IMR-90 (cell line): ENCODE data around the gene SEZ6L. TPM values are rescaled to one million over a fixed set of nuclear protein-coding genes. Genes with fewer than 3 reads are reported as not detected.

ENCODE experiments used
- ATAC-seq: fragments of 200-7000 bp; cut with Tn5 transposase; 2 replicates; pipeline ENCODE4 v1.9.1; 2020; ENCODE audit warnings: low read depth, mild to moderate bottlenecking, moderate library complexity
- BruUV-seq: library from RNA; stranded (reverse); fragments of 400-500 nt; replicated peaks from 2 replicates; lab custom pipeline; 2021; lab: Mats Ljungman, UMichigan
- CTCF ChIA-PET: fragments of 300-600 bp; formaldehyde crosslinking; extraction: SDS; loops from one replicate; lab custom pipeline; 2021; ENCODE audit warnings: antibody characterized with exemption; lab: Yijun Ruan, JAX
- POLR2A ChIA-PET: fragments of 300-600 bp; sonication (Branson Sonifier 250); formaldehyde crosslinking; loops from one replicate; lab custom pipeline; 2022; ENCODE audit warnings: antibody characterized with exemption; ENCODE audit not compliant: unreplicated experiment; lab: Charles Lee
- DNase-seq: peaks from one replicate; pipeline ENCODE4 v3.0.0; 2013
- H2AFZ ChIP-seq: replicated peaks from 2 replicates; pipeline ENCODE3; 2013; ENCODE audit warnings: low read length, mild to moderate bottlenecking; ENCODE audit not compliant: poor library complexity
- H2AK5ac ChIP-seq: 2 replicates; pipeline ENCODE4 v1.6.1; 2013; ENCODE audit warnings: low read depth, low read length, inconsistent platforms
- H2AK9ac ChIP-seq: replicated peaks from 2 replicates; pipeline ENCODE3; 2013; ENCODE audit warnings: mild to moderate bottlenecking, low read depth, low read length, moderate library complexity; ENCODE audit not compliant: poor library complexity
- H2BK120ac ChIP-seq: 2 replicates; pipeline ENCODE4 v1.6.1; 2013; ENCODE audit warnings: low read depth, low read length, inconsistent platforms
- H2BK15ac ChIP-seq: 3 replicates; pipeline ENCODE4 v1.6.1; 2013; ENCODE audit warnings: low read depth, low read length, inconsistent platforms
- H2BK20ac ChIP-seq: 2 replicates; pipeline ENCODE4 v1.6.1; 2013; ENCODE audit warnings: low read depth, mild to moderate bottlenecking, inconsistent platforms, low read length, moderate library complexity
- H2BK5ac ChIP-seq: 2 replicates; pipeline ENCODE4 v1.6.1; 2013; ENCODE audit warnings: mild to moderate bottlenecking, low read depth, low read length, inconsistent platforms; ENCODE audit not compliant: poor library complexity, severe bottlenecking
- H3K14ac ChIP-seq: replicated peaks from 2 replicates; pipeline ENCODE4 v1.6.1; 2013; ENCODE audit warnings: low read depth, low read length, inconsistent platforms
- H3K18ac ChIP-seq: 2 replicates; pipeline ENCODE4 v1.6.1; 2013; ENCODE audit warnings: low read depth, low read length, control low read depth
- H3K23ac ChIP-seq: 2 replicates; pipeline ENCODE4 v1.6.1; 2013; ENCODE audit warnings: low read depth, low read length, inconsistent platforms
- H3K27ac ChIP-seq: 2 replicates; pipeline ENCODE4 v1.5.1; 2013; ENCODE audit warnings: mild to moderate bottlenecking, control low read depth, low read length; ENCODE audit not compliant: insufficient read depth
- H3K27me3 ChIP-seq: 2 replicates; pipeline ENCODE4 v1.6.1; 2013; ENCODE audit warnings: low read length; ENCODE audit not compliant: control insufficient read depth, insufficient read depth
- H3K36me3 ChIP-seq: 2 replicates; pipeline ENCODE4 v1.6.1; 2013; ENCODE audit warnings: low read length, mixed read lengths; ENCODE audit not compliant: control insufficient read depth, insufficient read depth
- H3K4ac ChIP-seq: 2 replicates; pipeline ENCODE4 v1.6.1; 2013; ENCODE audit warnings: low read depth, low read length, inconsistent platforms
- H3K4me1 ChIP-seq: 2 replicates; pipeline ENCODE4 v1.6.1; 2013; ENCODE audit warnings: low read length, mixed read lengths; ENCODE audit not compliant: control insufficient read depth, insufficient read depth
- H3K4me2 ChIP-seq: 2 replicates; pipeline ENCODE4 v1.6.1; 2013; ENCODE audit warnings: low read depth, mild to moderate bottlenecking, control low read depth, low read length, moderate library complexity
- H3K4me3 ChIP-seq: 2 replicates; pipeline ENCODE4 v1.5.1; 2013; ENCODE audit warnings: low read depth, mild to moderate bottlenecking, control low read depth, low read length, moderate library complexity; ENCODE audit not compliant: insufficient read depth
- H3K56ac ChIP-seq: 2 replicates; pipeline ENCODE4 v1.6.1; 2013; ENCODE audit warnings: low read length, inconsistent platforms; ENCODE audit not compliant: insufficient read depth; ENCODE audit errors: extremely low read depth
- H3K79me1 ChIP-seq, 2 experiments: 2 replicates each; pipeline ENCODE4 v1.6.1; 2013; ENCODE audit warnings: low read length in 2 of 2, inconsistent platforms in 1 of 2, low read depth in 1 of 2
- H3K9ac ChIP-seq: 2 replicates; pipeline ENCODE4 v1.6.1; 2013; ENCODE audit warnings: low read depth, low read length, control low read depth
- H3K9me1 ChIP-seq: 2 replicates; pipeline ENCODE4 v1.6.1; 2013; ENCODE audit warnings: low read length, inconsistent platforms; ENCODE audit not compliant: insufficient read depth
- H3K9me3 ChIP-seq: 2 replicates; pipeline ENCODE4 v1.6.1; 2013; ENCODE audit warnings: low read length; ENCODE audit not compliant: control insufficient read depth, insufficient read depth
- H4K20me1 ChIP-seq: 2 replicates; pipeline ENCODE4 v1.6.1; 2013; ENCODE audit warnings: low read length, inconsistent platforms; ENCODE audit not compliant: insufficient read depth
- H4K5ac ChIP-seq: 2 replicates; pipeline ENCODE4 v1.6.1; 2013; ENCODE audit warnings: mild to moderate bottlenecking, low read depth, low read length, control low read depth
- H4K8ac ChIP-seq, 2 experiments: 2 replicates each; pipeline ENCODE4 v1.6.1; 2013; ENCODE audit warnings: low read depth in 2 of 2, low read length in 2 of 2, control low read depth in 1 of 2, inconsistent platforms in 1 of 2
- H4K91ac ChIP-seq: 2 replicates; pipeline ENCODE4 v1.6.1; 2013; ENCODE audit warnings: low read depth, low read length, inconsistent platforms; ENCODE audit not compliant: insufficient read depth
- BHLHE40 ChIP-seq: fragments of 150-350 bp; IDR thresholded peaks from 2 replicates; pipeline ENCODE4 v1.6.1; 2016; ENCODE audit warnings: mild to moderate bottlenecking, low read depth, low read length
- CEBPB ChIP-seq: IDR thresholded peaks from 2 replicates; pipeline ENCODE4 v1.6.1; 2012; ENCODE audit warnings: low read depth, low read length, improper control_type of control experiment
- CHD1 ChIP-seq: IDR thresholded peaks from 2 replicates; pipeline ENCODE4 v1.6.1; 2012; ENCODE audit warnings: low read depth, low read length, improper control_type of control experiment
- CTCF ChIP-seq: conservative IDR thresholded peaks from 2 replicates; pipeline ENCODE4 v1.5.1; 2012; ENCODE audit warnings: mild to moderate bottlenecking, low read depth, low read length, improper control_type of control experiment
- ELK1 ChIP-seq: fragments of 150-350 bp; IDR thresholded peaks from 2 replicates; pipeline ENCODE4 v1.6.1; 2016; ENCODE audit warnings: low read depth, mild to moderate bottlenecking, low read length, moderate library complexity, borderline replicate concordance
- FOS ChIP-seq: fragments of 150-350 bp; IDR thresholded peaks from 2 replicates; pipeline ENCODE4 v1.6.1; 2016; ENCODE audit warnings: low read depth, low read length
- MAZ ChIP-seq: IDR thresholded peaks from 2 replicates; pipeline ENCODE4 v1.6.1; 2012; ENCODE audit warnings: low read depth, mild to moderate bottlenecking, low read length, improper control_type of control experiment, moderate library complexity, borderline replicate concordance
- MXI1 ChIP-seq: IDR thresholded peaks from 2 replicates; pipeline ENCODE4 v1.6.1; 2012; ENCODE audit warnings: low read depth, mild to moderate bottlenecking, low read length, moderate library complexity, borderline replicate concordance
- NFE2L2 ChIP-seq: fragments of 150-350 bp; IDR thresholded peaks from 2 replicates; pipeline ENCODE4 v1.6.1; 2016; ENCODE audit warnings: low read depth, mild to moderate bottlenecking, low read length
- POLR2A ChIP-seq: IDR thresholded peaks from 2 replicates; pipeline ENCODE4 v1.6.1; 2012; ENCODE audit warnings: mild to moderate bottlenecking, low read depth, low read length
- RFX5 ChIP-seq: IDR thresholded peaks from 2 replicates; pipeline ENCODE4 v1.8.0; 2012; ENCODE audit warnings: low read depth, mild to moderate bottlenecking, low read length, moderate library complexity
- USF2 ChIP-seq: fragments of 150-350 bp; IDR thresholded peaks from 2 replicates; pipeline ENCODE4 v1.6.1; 2017; ENCODE audit warnings: mild to moderate bottlenecking, antibody characterized with exemption, low read length, low read depth
- WGBS, 2 experiments: methylation state at CpG; one replicate each; pipeline versions ENCODE4 v1.1.5 to v1.1.7; 2013; ENCODE audit warnings: missing lambda C conversion rate in 2 of 2; ENCODE audit not compliant: insufficient read length in 1 of 2; ENCODE audit errors: extremely low coverage in 2 of 2; 5-methylcytosine and 5-hydroxymethylcytosine counted together
- dilution Hi-C: fragments of 300-500 bp; cut with HindIII; formaldehyde crosslinking; loops from one replicate; pipeline ENCODE4 v1.14.3; 2018; ENCODE audit warnings: low sequenced_read_pairs; ENCODE audit not compliant: unreplicated experiment
- in situ Hi-C: fragments of 300-500 bp; cut with MboI; formaldehyde crosslinking; loops from 3 replicates; pipeline ENCODE4 v1.14.3; 2019; ENCODE audit warnings: low sequenced_read_pairs, inconsistent platforms, mixed read lengths
- intact Hi-C: fragments of 100-400 bp; cut with micrococcal nuclease; formaldehyde crosslinking; loops from 2 replicates; pipeline ENCODE4 v1.10.0; 2022
- polyA plus RNA-seq, 3 experiments: library from polyadenylated mRNA; depleted of rRNA; stranded (reverse); fragments of >200 nt; gene quantifications; 2 replicates each; pipeline ENCODE4 v1.2.3, GENCODE V29; 2012; ENCODE audit warnings: low replicate concordance in 1 of 3
- total RNA-seq: library from RNA; depleted of rRNA; stranded (reverse); fragments of >200 nt; gene quantifications from 2 replicates; pipeline ENCODE4 v1.2.3, GENCODE V29; 2012

The SEZ6L gene
- total and polyA plus RNA-seq, 2 of the 4 experiments (the other 2 are of a cell fraction), result not detected

DNA sequence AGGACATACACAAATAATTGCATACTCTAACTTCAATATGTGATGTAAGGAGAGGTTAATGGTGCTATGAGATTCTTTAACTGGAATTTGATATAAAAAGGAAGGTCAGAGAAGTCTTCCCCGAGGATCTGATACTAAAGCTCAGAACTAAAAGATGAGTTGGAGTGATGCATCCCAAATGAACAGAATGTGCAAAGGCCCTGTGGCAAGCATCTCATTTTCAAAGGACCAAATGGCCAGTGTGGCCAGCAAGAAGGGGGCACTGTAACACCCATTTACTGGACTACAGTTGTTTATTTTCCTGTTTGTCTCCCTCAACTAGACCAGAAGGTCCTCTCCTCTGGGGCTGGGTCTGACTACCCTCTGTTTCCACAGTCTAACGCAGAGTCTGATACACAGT, 144.9 kb downstream of the SEZ6L start:
- H3K14ac ChIP-seq, result no peak overlapping the region
- H2AK5ac ChIP-seq, result no peak overlapping the region
- H2BK20ac ChIP-seq, result no peak overlapping the region
- DNase-seq (no peak), ATAC-seq (no peak)
- H3K27me3 ChIP-seq, result no peaks in the 10 kb centered on the region; the same call in 1 of the 2 replicates
- H3K4me3 ChIP-seq, result no peak overlapping the region
- no peak overlapping the region for H3K4me2 ChIP-seq
- H3K18ac ChIP-seq, result no peak overlapping the region
- WGBS, 2 experiments, result 80% methylated on average over 1 of the region's 2 CpGs; no CpG with 5 or more reads in 1 of the 2 experiments
- H3K9ac ChIP-seq, result no peak overlapping the region
- no peaks in the 10 kb centered on the region for H3K36me3 ChIP-seq
- ChIA-PET POLR2A (no interaction called here), CTCF (no interaction called here)
- H3K9me3 ChIP-seq, result no peaks in the 10 kb centered on the region
- H2AFZ ChIP-seq, result no peak overlapping the region
- no peak overlapping the region for H2AK9ac ChIP-seq
- dilution Hi-C loops (no loop called here), in situ Hi-C loops (no loop called here), intact Hi-C loops (no loop called here)
- no peak overlapping the region for H2BK120ac ChIP-seq
- no peak overlapping the region for H4K91ac ChIP-seq
- TF ChIP-seq USF2 (no peak), POLR2A (no peak), NFE2L2 (no peak), FOS (no peak), MAZ (no peak), ELK1 (no peak), BHLHE40 (no peak), CTCF (no peak), RFX5 (no peak), MXI1 (no peak), CHD1 (no peak), CEBPB (no peak)
- no peak overlapping the region for H2BK15ac ChIP-seq
- H3K9me1 ChIP-seq, result no peaks in the 10 kb centered on the region
- no peak overlapping the region for H3K56ac ChIP-seq
- no peak overlapping the region for H3K27ac ChIP-seq
- no peaks in the 10 kb centered on the region for H3K79me1 ChIP-seq
- BruUV-seq, result no TSS peak
- H3K4me1 ChIP-seq, result no peaks in the 10 kb centered on the region
- no peaks in the 10 kb centered on the region for H4K20me1 ChIP-seq
- no peak overlapping the region for H3K4ac ChIP-seq
- no peak overlapping the region for H2BK5ac ChIP-seq
- H4K8ac ChIP-seq, result no peak overlapping the region
- H3K23ac ChIP-seq, result no peak overlapping the region
- H4K5ac ChIP-seq, result no peak overlapping the region
